ENCODE measurements around the gene IGSF23. TPM values are rescaled to one million over a fixed set of nuclear protein-coding genes. Genes with fewer than 3 reads are reported as not detected.

The IGSF23 gene
- total RNA-seq, 2 experiments from 2014 or later = not detected

- Mint-ChIP-seq H3K9me3 (ENCODE audit: low read depth) (no peaks in the 10 kb centered on the region), H3K27ac (no peak overlapping the region), H3K4me3 (peak overlapping the region; percentile 81), H3K36me3 (ENCODE audit: low read depth) (no peaks in the 10 kb centered on the region), H3K27me3 (peaks cover 14% of the 10 kb centered on the region), H3K4me1 (peaks cover 4% of the 10 kb centered on the region)
- ChIA-PET CTCF (interaction anchor here (0.6 to 1.5 kb wide), 5 partner anchors 10 to 107 kb away, joined by 3 to 5 read pairs (median 3); no protein-coding TSS in a partner anchor), POLR2A (no interaction called here)
- intact Hi-C loops (cut with DNase I, micrococcal nuclease) = loop anchor here in 1 of 2 experiments (5.0 kb wide), 1 partner anchor 57 kb away; no protein-coding TSS in a partner anchor
- peak; percentile 43 for DNase-seq
- peak; percentile 70 for ATAC-seq
Measured at GRCh38 chr19:44644402-44645016, 31.1 kb downstream of the IGSF23 start.

GRCh38 chr19:44645407-44646048, 32.2 kb downstream of the IGSF23 start:
- DNase-seq (no peak), ATAC-seq (no peak)
- ChIA-PET CTCF (interaction anchor here (1.2 kb wide), 1 partner anchor 9 kb away, joined by 3 read pairs; no protein-coding TSS in a partner anchor), POLR2A (no interaction called here)
- no peak overlapping the region for H3K27ac Mint-ChIP-seq
- peaks cover 4% of the 10 kb centered on the region for H3K36me3 Mint-ChIP-seq (ENCODE audit: low read depth)
- intact Hi-C loops (cut with DNase I, micrococcal nuclease) = no loop called here
- peaks cover 4% of the 10 kb centered on the region for H3K4me1 Mint-ChIP-seq
- peak overlapping the region; percentile 23 for H3K4me3 Mint-ChIP-seq
- peaks cover 14% of the 10 kb centered on the region for H3K27me3 Mint-ChIP-seq
- no peaks in the 10 kb centered on the region for H3K9me3 Mint-ChIP-seq (ENCODE audit: low read depth)

- Mint-ChIP-seq H3K4me3 (no peak overlapping the region), H3K4me1 (peaks cover 4% of the 10 kb centered on the region), H3K36me3 (ENCODE audit: low read depth) (peaks cover 4% of the 10 kb centered on the region), H3K9me3 (ENCODE audit: low read depth) (no peaks in the 10 kb centered on the region), H3K27ac (no peak overlapping the region), H3K27me3 (peaks cover 14% of the 10 kb centered on the region)
- no peak for ATAC-seq
- POLR2A ChIA-PET = no interaction called here
- DNase-seq = no peak
- CTCF ChIA-PET = interaction anchor here (1.2 kb wide), 1 partner anchor 8 kb away, joined by 3 read pairs; no protein-coding TSS in a partner anchor
- intact Hi-C loops (cut with DNase I, micrococcal nuclease) = no loop called here
Measured at GRCh38 chr19:44646049-44646416, 32.7 kb downstream of the IGSF23 start.

GRCh38 chr19:44647144-44647543, 33.8 kb downstream of the IGSF23 start:
- Mint-ChIP-seq H3K27ac (no peak overlapping the region), H3K9me3 (ENCODE audit: low read depth) (no peaks in the 10 kb centered on the region), H3K4me1 (peaks cover 4% of the 10 kb centered on the region), H3K4me3 (no peak overlapping the region), H3K27me3 (peaks cover 12% of the 10 kb centered on the region), H3K36me3 (ENCODE audit: low read depth) (peaks cover 4% of the 10 kb centered on the region)
- ATAC-seq (no peak), DNase-seq (no peak)
- ChIA-PET POLR2A (no interaction called here), CTCF (interaction anchor here (1.9 kb wide), 1 partner anchor 70 kb away, joined by 4 read pairs; no protein-coding TSS in a partner anchor)
- intact Hi-C loops (cut with DNase I, micrococcal nuclease) = no loop called here

GRCh38 chr19:44648631-44649251, 35.4 kb downstream of the IGSF23 start:
- H3K27me3 Mint-ChIP-seq = peaks cover 7% of the 10 kb centered on the region
- H3K4me3 Mint-ChIP-seq = no peak overlapping the region
- intact Hi-C loops (cut with DNase I, micrococcal nuclease) = no loop called here
- H3K9me3 Mint-ChIP-seq (ENCODE audit: low read depth) = no peaks in the 10 kb centered on the region
- POLR2A ChIA-PET = interaction anchor here (0.5 to 0.6 kb wide), 2 partner anchors 14 to 15 kb away, joined by 3 read pairs; no protein-coding TSS in a partner anchor
- DNase-seq (no peak), ATAC-seq (no peak)
- H3K36me3 Mint-ChIP-seq (ENCODE audit: low read depth) = peaks cover 4% of the 10 kb centered on the region
- CTCF ChIA-PET = interaction anchor here (0.9 to 2.1 kb wide), 5 partner anchors 9 to 1222 kb away, joined by 3 to 10 read pairs (median 4); no protein-coding TSS in a partner anchor
- H3K27ac Mint-ChIP-seq = no peak overlapping the region
- no peaks in the 10 kb centered on the region for H3K4me1 Mint-ChIP-seq

- CTCF ChIA-PET = interaction anchor here (1.6 to 2.1 kb wide), 2 partner anchors 79 to 121 kb away, joined by 3 to 10 read pairs; no protein-coding TSS in a partner anchor
- Mint-ChIP-seq H3K27me3 (peaks cover 7% of the 10 kb centered on the region), H3K4me1 (peaks cover 5% of the 10 kb centered on the region), H3K4me3 (no peak overlapping the region), H3K36me3 (ENCODE audit: low read depth) (peaks cover 7% of the 10 kb centered on the region), H3K27ac (no peak overlapping the region), H3K9me3 (ENCODE audit: low read depth) (no peaks in the 10 kb centered on the region)
- ATAC-seq (no peak), DNase-seq (no peak)
- intact Hi-C loops (cut with DNase I, micrococcal nuclease) = no loop called here
- POLR2A ChIA-PET = no interaction called here
Measured at GRCh38 chr19:44649578-44650145, 36.3 kb downstream of the IGSF23 start.

GRCh38 chr19:44653343-44653742, 40.0 kb downstream of the IGSF23 start:
- intact Hi-C loops (cut with DNase I, micrococcal nuclease) = no loop called here

GRCh38 chr19:44653977-44654774, 40.8 kb downstream of the IGSF23 start:
- Mint-ChIP-seq H3K4me3 (no peak overlapping the region), H3K9me3 (ENCODE audit: low read depth) (no peaks in the 10 kb centered on the region), H3K27ac (no peak overlapping the region), H3K36me3 (ENCODE audit: low read depth) (peaks cover 19% of the 10 kb centered on the region), H3K27me3 (no peaks in the 10 kb centered on the region), H3K4me1 (peaks cover 11% of the 10 kb centered on the region)
- CTCF ChIA-PET = interaction anchor here (0.5 to 2.1 kb wide), 20 partner anchors 8 to 1398 kb away, joined by 3 to 10 read pairs (median 3); partner anchors contain the start of gene PVR
- ATAC-seq = peak; percentile 97
- intact Hi-C loops (cut with DNase I, micrococcal nuclease) = loop anchor here in 1 of 2 experiments (1.0 to 2.0 kb wide), 4 partner anchors 39 to 191 kb away; no protein-coding TSS in a partner anchor
- POLR2A ChIA-PET = interaction anchor here (0.7 kb wide), 2 partner anchors 31 to 94 kb away, joined by 5 to 6 read pairs; no protein-coding TSS in a partner anchor
- DNase-seq = peak; percentile 89

More at GRCh38 chr19:44653343-44653742, 40.0 kb downstream of the IGSF23 start:
- POLR2A ChIA-PET = no interaction called here
- no peaks in the 10 kb centered on the region for H3K9me3 Mint-ChIP-seq (ENCODE audit: low read depth)
- peaks cover 11% of the 10 kb centered on the region for H3K4me1 Mint-ChIP-seq
- ATAC-seq = no peak
- CTCF ChIA-PET = interaction anchor here (1.2 to 2.1 kb wide), 4 partner anchors 55 to 118 kb away, joined by 3 to 10 read pairs (median 6); no protein-coding TSS in a partner anchor
- H3K4me3 Mint-ChIP-seq = no peak overlapping the region
- H3K27ac Mint-ChIP-seq = no peak overlapping the region
- H3K27me3 Mint-ChIP-seq = no peaks in the 10 kb centered on the region
- peaks cover 19% of the 10 kb centered on the region for H3K36me3 Mint-ChIP-seq (ENCODE audit: low read depth)
- no peak for DNase-seq

- intact Hi-C loops (cut with DNase I, micrococcal nuclease) = loop anchor here (1.0 kb wide), 2 partner anchors 80 to 86 kb away; no protein-coding TSS in a partner anchor
- no peaks in the 10 kb centered on the region for H3K9me3 Mint-ChIP-seq (ENCODE audit: low read depth)
- POLR2A ChIA-PET = no interaction called here
- no peaks in the 10 kb centered on the region for H3K27me3 Mint-ChIP-seq
- peaks cover 11% of the 10 kb centered on the region for H3K4me1 Mint-ChIP-seq
- no peak overlapping the region for H3K27ac Mint-ChIP-seq
- no peak overlapping the region for H3K4me3 Mint-ChIP-seq
- DNase-seq (peak; percentile 85), ATAC-seq (peak; percentile 71)
- CTCF ChIA-PET = interaction anchor here (0.6 to 3.1 kb wide), 15 partner anchors 9 to 114 kb away, joined by 3 to 35 read pairs (median 4); partner anchors contain the start of gene PVR
- H3K36me3 Mint-ChIP-seq (ENCODE audit: low read depth) = peaks cover 15% of the 10 kb centered on the region
Measured at GRCh38 chr19:44657211-44657921, 44.0 kb downstream of the IGSF23 start.

- CTCF ChIA-PET = interaction anchor here (0.5 to 3.1 kb wide), 9 partner anchors 10 to 1379 kb away, joined by 3 to 35 read pairs (median 6); no protein-coding TSS in a partner anchor
- no peaks in the 10 kb centered on the region for H3K9me3 Mint-ChIP-seq (ENCODE audit: low read depth)
- intact Hi-C loops (cut with DNase I, micrococcal nuclease) = no loop called here
Measured at GRCh38 chr19:44658069-44658733, 44.8 kb downstream of the IGSF23 start.

More at GRCh38 chr19:44658069-44658733, 44.8 kb downstream of the IGSF23 start:
- no peak for ATAC-seq
- no peaks in the 10 kb centered on the region for H3K27me3 Mint-ChIP-seq
- no peak for DNase-seq
- H3K4me3 Mint-ChIP-seq = no peak overlapping the region
- H3K36me3 Mint-ChIP-seq (ENCODE audit: low read depth) = peaks cover 15% of the 10 kb centered on the region
- H3K4me1 Mint-ChIP-seq = peaks cover 11% of the 10 kb centered on the region
- POLR2A ChIA-PET = no interaction called here
- H3K27ac Mint-ChIP-seq = no peak overlapping the region

Data from activated CD4-positive, alpha-beta T cell treated with anti-CD3 and anti-CD28 coated beads for 36 hours (primary cell).